Ovary (tissue), 9 donors: ENCODE measurements around the gene HNRNPDL. TPM values are rescaled to one million over a fixed set of nuclear protein-coding genes. Genes with fewer than 3 reads are reported as not detected.
A peak's percentile ranks its signal among the peaks of the same experiment; 100 is the strongest.

Source experiments
- DNase-seq, 5 donors: peaks; one replicate each; pipeline ENCODE4 v3.0.0-alpha.2; 2019 to 2020
- H3K27ac ChIP-seq, 2 donors: fragments of 200-600 bp; one replicate each; pipeline versions ENCODE4 v1.5.1 to v1.8.0; 2019 to 2022
- H3K27me3 ChIP-seq: fragments of 200-600 bp; one replicate; pipeline ENCODE4 v1.8.0; 2022
- H3K36me3 ChIP-seq: fragments of 200-600 bp; sonication (generic); one replicate; pipeline ENCODE4 v1.5.1; 2019
- H3K4me1 ChIP-seq: one replicate; pipeline ENCODE4 v1.8.1; 2013; ENCODE audit warnings: mild to moderate bottlenecking, moderate library complexity; ENCODE audit not compliant: insufficient read depth
- H3K4me3 ChIP-seq: fragments of 200-600 bp; sonication (generic); one replicate; pipeline ENCODE4 v1.5.1; 2017
- H3K9me3 ChIP-seq, 2 donors: fragments of 200-600 bp in 1 of 2; sonication (generic) in 1 of 2; one replicate each; pipeline versions ENCODE4 v1.5.1 to v1.8.1; 2013 to 2019; ENCODE audit warnings: mild to moderate bottlenecking in 1 of 2, moderate library complexity in 1 of 2
- CTCF ChIP-seq, 3 donors: fragments of 450-650 bp in 2 of 3; fragments of 200-600 bp in 1 of 3; IDR thresholded peaks; one replicate each; pipeline versions ENCODE4 v1.5.1 to v1.8.0; 2016 to 2022; ENCODE audit warnings: antibody characterized with exemption in 3 of 3, mild to moderate bottlenecking in 1 of 3
- EP300 ChIP-seq: sonication (generic); formaldehyde crosslinking; IDR thresholded peaks from one replicate; pipeline ENCODE4 v1.6.1; 2017; ENCODE audit warnings: antibody characterized with exemption
- POLR2A ChIP-seq: fragments of 450-650 bp; IDR thresholded peaks from one replicate; pipeline ENCODE4 v1.6.1; 2017; ENCODE audit warnings: antibody characterized with exemption, mild to moderate bottlenecking, moderate library complexity
- WGBS, 3 donors: extraction: QIAGEN DNeasy Blood & Tissue Kit in 1 of 3; methylation state at CpG; one replicate each; pipeline versions ENCODE4 v1.1.5 to v1.1.7; 2013 to 2017; 5-methylcytosine and 5-hydroxymethylcytosine counted together
- intact Hi-C, 4 donors: fragments of 100-400 bp; cut with DNase I; formaldehyde crosslinking; loops; one replicate each; pipeline versions ENCODE4 v1.11.0 to v1.15.1; 2022 to 2023
- polyA plus RNA-seq, 2 donors: library from polyadenylated mRNA; stranded (reverse); fragments of 200-250 nt in 1 of 2; fragments of 350-450 nt in 1 of 2; fragmentation: Illumina TruSeq in 1 of 2; extraction: RNeasy Lipid Tissue Mini Kit (QIAGEN cat#74804) in 1 of 2; gene quantifications; one replicate each; pipeline ENCODE4 v1.2.3, GENCODE V29; 2013 to 2014
- total RNA-seq, 7 donors: library from RNA; depleted of rRNA in 2 of 7; stranded (reverse); fragments of >200 nt in 2 of 7; fragmentation: NEBNext Ultra II Directional in 3 of 7; extraction: Animal tissue kit (Norgen Biotek cat#: 25700) in 3 of 7; gene quantifications; one replicate each; pipeline versions ENCODE4 v1.1.0 to v1.2.4, GENCODE V29; 2016 to 2023
- donor health status: DM: no; HTN: no; CAD: no; lungs with moderate emphysema.
- donor health status: DM: no; HTN: no; CAD: no.
- donor health status: Bipolar disorder and iron deficiency.
- donor health status: DM: yes; HTN: yes; CAD: no.
- donor health status: DM: no; HTN: no; CAD: no.
- donor health status: DM: yes; HTN: yes; CAD: no.

The HNRNPDL gene
- total and polyA plus RNA-seq, 9 donors: 204 to 406 (median 337) TPM

GRCh38 chr4:82429728-82430192 is 502 bp downstream of the HNRNPDL start:
- 0% methylated on average over 7 to 58 of the region's 58 CpGs for WGBS, 3 donors
- Histone ChIP-seq H3K36me3 (no peaks in the 10 kb centered on the region), H3K27ac (peak overlapping the region; percentile 91 to 94), H3K9me3 (no peaks in the 10 kb centered on the region), H3K27me3 (no peaks in the 10 kb centered on the region), H3K4me1 (peaks cover 6% of the 10 kb centered on the region), H3K4me3 (peak overlapping the region; percentile 95)
- intact Hi-C loops: loop anchor here (1.0 to 5.0 kb wide), 3 partner anchors 55 to 57 kb away; partner anchors contain the start of gene HNRNPD (in 3 of the 4)
- TF ChIP-seq POLR2A (no peak), CTCF (IDR thresholded peaks at IDR 0.05) (no peak), EP300 (no peak)
- no peak for DNase-seq

GRCh38 chr4:82428969-82429727 is 1.1 kb downstream of the HNRNPDL start:
- Histone ChIP-seq H3K9me3 (no peaks in the 10 kb centered on the region), H3K27me3 (no peaks in the 10 kb centered on the region), H3K36me3 (no peaks in the 10 kb centered on the region), H3K27ac (peak overlapping the region; percentile 91 to 94), H3K4me1 (peaks cover 6% of the 10 kb centered on the region), H3K4me3 (peak overlapping the region; percentile 95)
- peak; percentile 92 to 97 (median 94) for DNase-seq
- WGBS, 3 donors: 0 to 1% (median 1%) methylated on average over 71 to 83 of the region's 83 CpGs
- peak; percentile 93 to 98 (median 98) for TF ChIP-seq CTCF (IDR thresholded peaks at IDR 0.05)
- TF ChIP-seq POLR2A: peak; percentile 87
- TF ChIP-seq EP300: no peak
- intact Hi-C loops: loop anchor here (1.0 to 5.0 kb wide), 3 partner anchors 54 to 57 kb away; partner anchors contain the start of gene HNRNPD (in 3 of the 4)

- Histone ChIP-seq H3K4me1 (peaks cover 6% of the 10 kb centered on the region), H3K9me3 (no peaks in the 10 kb centered on the region), H3K27me3 (no peaks in the 10 kb centered on the region), H3K27ac (peak overlapping the region; percentile 91 to 94), H3K4me3 (peak overlapping the region; percentile 95), H3K36me3 (no peaks in the 10 kb centered on the region)
- intact Hi-C loops: loop anchor here in 3 of 4 donors (2.0 to 5.0 kb wide), 2 partner anchors 54 to 56 kb away; partner anchors contain the start of gene HNRNPD (in 2 of the 3)
- no peak for DNase-seq
- 0 to 1% (median 0%) methylated on average over 14 of the region's 14 CpGs for WGBS, 3 donors
- TF ChIP-seq EP300: no peak
- no peak for TF ChIP-seq POLR2A
- no peak for TF ChIP-seq CTCF (IDR thresholded peaks at IDR 0.05)
Measured at GRCh38 chr4:82428526-82428968, 1.7 kb downstream of the HNRNPDL start.

- H3K36me3 ChIP-seq: no peaks in the 10 kb centered on the region
- TF ChIP-seq POLR2A: no peak
- TF ChIP-seq CTCF (IDR thresholded peaks at IDR 0.05): no peak
- no peak for TF ChIP-seq EP300
Measured at GRCh38 chr4:82425478-82425877, 4.8 kb downstream of the HNRNPDL start.

More at GRCh38 chr4:82425478-82425877, 4.8 kb downstream of the HNRNPDL start:
- H3K9me3 ChIP-seq: no peaks in the 10 kb centered on the region
- H3K4me3 ChIP-seq: no peak overlapping the region
- no peak overlapping the region for H3K27ac ChIP-seq
- peaks cover 4% of the 10 kb centered on the region for H3K4me1 ChIP-seq
- 84 to 87% (median 86%) methylated on average over 10 of the region's 10 CpGs for WGBS, 3 donors
- no peaks in the 10 kb centered on the region for H3K27me3 ChIP-seq
- DNase-seq: no peak
- intact Hi-C loops: loop anchor here in 2 of 4 donors (5.0 kb wide), 1 partner anchor 53 kb away; the partner anchor contains the start of gene HNRNPD (in 2 of the 2)
